Choroid plexus epithelial cell (primary cell): ENCODE data around the gene SLC1A3.
"Not testable (repeated sequence)": the region's sequence is repeated elsewhere in the genome, so short reads cannot be mapped to it uniquely, and the experiment has no call there.

Experiments used
- DNase-seq: peaks from one replicate; pipeline ENCODE4 v3.0.0-alpha.2; 2010; ENCODE audit warnings: low read depth
- H3K4me3 ChIP-seq: 2 replicates; pipeline ENCODE4 v1.5.1; 2011; ENCODE audit warnings: low read depth, mild to moderate bottlenecking, control low read depth, low read length, moderate library complexity
- TF ChIP-seq, protein P1 (sequence below): conservative IDR thresholded peaks from 2 replicates; pipeline ENCODE4 v1.5.1; 2011; ENCODE audit warnings: low read depth, mild to moderate bottlenecking, control low read depth, inconsistent platforms, low read length, moderate library complexity

Gene SLC1A3

DNA sequence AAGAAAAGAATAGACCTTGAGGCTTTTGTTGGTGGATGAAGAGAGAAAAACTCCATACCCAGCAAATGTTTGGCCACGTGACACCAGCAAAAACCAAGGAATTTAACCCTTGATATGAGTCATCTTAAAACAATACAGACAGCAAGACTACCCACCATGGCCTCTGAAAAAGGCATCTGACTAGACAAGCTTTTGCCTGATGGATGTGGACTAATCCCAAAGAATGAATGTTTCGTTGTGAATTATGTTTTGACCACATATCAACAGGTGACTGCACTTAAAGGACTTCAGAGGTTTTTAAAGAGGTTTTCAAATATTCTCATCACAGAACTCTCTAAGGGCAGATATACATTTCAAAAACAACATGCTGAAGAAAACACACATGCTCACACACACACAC is 33.0 kb upstream of the SLC1A3 start:
- peak; percentile 87 for DNase-seq
- TF ChIP-seq, protein P1, sequence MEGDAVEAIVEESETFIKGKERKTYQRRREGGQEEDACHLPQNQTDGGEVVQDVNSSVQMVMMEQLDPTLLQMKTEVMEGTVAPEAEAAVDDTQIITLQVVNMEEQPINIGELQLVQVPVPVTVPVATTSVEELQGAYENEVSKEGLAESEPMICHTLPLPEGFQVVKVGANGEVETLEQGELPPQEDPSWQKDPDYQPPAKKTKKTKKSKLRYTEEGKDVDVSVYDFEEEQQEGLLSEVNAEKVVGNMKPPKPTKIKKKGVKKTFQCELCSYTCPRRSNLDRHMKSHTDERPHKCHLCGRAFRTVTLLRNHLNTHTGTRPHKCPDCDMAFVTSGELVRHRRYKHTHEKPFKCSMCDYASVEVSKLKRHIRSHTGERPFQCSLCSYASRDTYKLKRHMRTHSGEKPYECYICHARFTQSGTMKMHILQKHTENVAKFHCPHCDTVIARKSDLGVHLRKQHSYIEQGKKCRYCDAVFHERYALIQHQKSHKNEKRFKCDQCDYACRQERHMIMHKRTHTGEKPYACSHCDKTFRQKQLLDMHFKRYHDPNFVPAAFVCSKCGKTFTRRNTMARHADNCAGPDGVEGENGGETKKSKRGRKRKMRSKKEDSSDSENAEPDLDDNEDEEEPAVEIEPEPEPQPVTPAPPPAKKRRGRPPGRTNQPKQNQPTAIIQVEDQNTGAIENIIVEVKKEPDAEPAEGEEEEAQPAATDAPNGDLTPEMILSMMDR, result no peak
- H3K4me3 ChIP-seq, result no peak overlapping the region

GRCh38 chr5:36575361-36575781 is 31.0 kb upstream of the SLC1A3 start:
- TF ChIP-seq, protein P1, result no peak
- no peak overlapping the region for H3K4me3 ChIP-seq
- DNase-seq, result peak; percentile 66

DNA sequence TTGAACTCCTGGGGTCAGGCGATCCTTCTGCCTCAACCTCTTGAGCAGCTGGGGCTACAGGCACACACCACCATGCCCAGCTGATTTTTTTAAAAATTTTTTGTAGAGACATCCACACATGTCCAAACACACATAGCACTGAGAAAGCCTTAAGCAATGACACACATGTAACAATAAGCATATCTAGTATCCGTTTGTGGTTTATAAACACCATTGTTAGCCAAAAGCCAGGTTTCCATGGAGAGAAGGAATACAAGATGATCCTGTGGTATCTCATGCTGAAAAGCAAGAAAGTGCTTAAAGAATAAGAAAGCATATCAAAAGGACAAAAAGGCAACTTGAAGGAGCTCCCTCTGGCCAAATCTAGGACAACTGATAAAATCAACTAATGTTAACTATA is 29.7 kb upstream of the SLC1A3 start:
- peak; percentile 26 for DNase-seq
- H3K4me3 ChIP-seq, result no peak overlapping the region
- TF ChIP-seq, protein P1, result no peak

DNA sequence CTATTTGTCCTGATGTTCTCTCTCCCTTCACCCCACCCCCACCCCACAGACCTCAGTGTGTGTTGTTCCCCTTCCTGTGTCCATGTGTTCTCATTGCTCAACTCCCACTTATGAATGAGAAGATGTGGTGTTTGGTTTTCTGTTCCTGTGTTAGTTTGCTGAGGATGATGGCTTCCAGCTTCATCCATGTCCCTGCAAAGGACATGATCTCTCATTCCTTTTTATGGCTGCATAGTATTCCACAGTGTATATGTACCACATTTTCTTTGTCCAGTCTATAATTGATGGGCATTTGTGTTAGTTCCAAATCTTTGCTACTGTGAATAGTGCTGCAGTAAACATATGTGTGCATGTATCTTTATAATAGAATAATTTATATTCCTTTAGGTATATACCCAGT is 26.5 kb upstream of the SLC1A3 start:
- not testable (repeated sequence) for DNase-seq, H3K4me3 ChIP-seq

GRCh38 chr5:36581070-36581469 is 25.3 kb upstream of the SLC1A3 start:
- TF ChIP-seq, protein P1, result no peak
- DNase-seq, result no peak
- no peak overlapping the region for H3K4me3 ChIP-seq

GRCh38 chr5:36584009-36584875 is 22.2 kb upstream of the SLC1A3 start:
- DNase-seq, result no peak
- TF ChIP-seq, protein P1, result no peak
- H3K4me3 ChIP-seq, result no peak overlapping the region

DNA sequence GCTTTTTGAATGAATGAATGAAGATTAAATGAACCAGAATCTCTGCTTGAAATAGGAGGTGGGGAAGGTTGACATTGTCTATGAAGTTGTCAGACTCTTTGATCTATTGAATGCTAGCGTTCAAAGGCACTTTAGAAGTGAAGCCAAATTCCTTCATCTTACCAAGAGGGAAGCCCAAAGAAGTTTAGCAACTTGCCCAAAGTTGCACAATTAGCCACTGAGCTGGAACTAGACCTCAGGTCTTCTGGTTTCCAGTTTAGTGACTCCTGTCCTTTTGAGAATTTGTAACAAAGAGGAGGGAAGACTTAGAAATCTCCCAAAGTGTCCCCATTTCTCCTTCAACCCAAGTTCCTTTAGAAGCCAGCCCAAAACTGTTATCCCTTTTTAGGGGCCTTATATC is 20.7 kb upstream of the SLC1A3 start:
- no peak overlapping the region for H3K4me3 ChIP-seq
- TF ChIP-seq, protein P1, result no peak
- no peak for DNase-seq
